ENCODE data around the gene LINC01488.

DNA sequence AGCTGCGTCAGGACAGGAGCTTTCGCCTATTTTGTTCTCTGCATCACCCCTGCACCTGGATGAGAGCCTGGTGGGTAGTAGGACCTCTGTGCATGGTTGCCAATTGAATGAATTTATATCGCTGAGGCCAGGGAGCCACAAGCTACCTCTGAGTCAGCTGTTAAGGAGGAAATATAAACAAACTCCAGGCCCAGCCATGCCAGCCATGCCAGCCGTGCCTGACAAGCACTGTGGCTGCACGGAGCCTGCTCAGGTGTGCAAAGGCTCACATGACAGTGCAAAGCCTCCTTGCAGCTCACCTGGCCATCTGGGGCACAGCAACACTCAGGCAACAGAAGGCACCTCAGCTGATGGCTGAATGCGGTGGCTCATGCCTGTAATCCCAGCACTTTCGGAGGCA is 33.7 kb upstream of the LINC01488 start:
- TF ChIP-seq, protein P1, sequence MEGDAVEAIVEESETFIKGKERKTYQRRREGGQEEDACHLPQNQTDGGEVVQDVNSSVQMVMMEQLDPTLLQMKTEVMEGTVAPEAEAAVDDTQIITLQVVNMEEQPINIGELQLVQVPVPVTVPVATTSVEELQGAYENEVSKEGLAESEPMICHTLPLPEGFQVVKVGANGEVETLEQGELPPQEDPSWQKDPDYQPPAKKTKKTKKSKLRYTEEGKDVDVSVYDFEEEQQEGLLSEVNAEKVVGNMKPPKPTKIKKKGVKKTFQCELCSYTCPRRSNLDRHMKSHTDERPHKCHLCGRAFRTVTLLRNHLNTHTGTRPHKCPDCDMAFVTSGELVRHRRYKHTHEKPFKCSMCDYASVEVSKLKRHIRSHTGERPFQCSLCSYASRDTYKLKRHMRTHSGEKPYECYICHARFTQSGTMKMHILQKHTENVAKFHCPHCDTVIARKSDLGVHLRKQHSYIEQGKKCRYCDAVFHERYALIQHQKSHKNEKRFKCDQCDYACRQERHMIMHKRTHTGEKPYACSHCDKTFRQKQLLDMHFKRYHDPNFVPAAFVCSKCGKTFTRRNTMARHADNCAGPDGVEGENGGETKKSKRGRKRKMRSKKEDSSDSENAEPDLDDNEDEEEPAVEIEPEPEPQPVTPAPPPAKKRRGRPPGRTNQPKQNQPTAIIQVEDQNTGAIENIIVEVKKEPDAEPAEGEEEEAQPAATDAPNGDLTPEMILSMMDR (IDR thresholded peaks at IDR 0.05) = no peak
- TF ChIP-seq POLR2A (IDR thresholded peaks at IDR 0.05) = no peak
- TF ChIP-seq POLR2AphosphoS5 (IDR thresholded peaks at IDR 0.05) = no peak

Data from upper lobe of left lung (tissue), 4 donors.